MM.1S (cell line): ENCODE data around the gene VEGFC.

ENCODE experiments used
- EZH2 ChIP-seq: fragments of 300-600 bp; sonication (generic); optimal IDR thresholded peaks from 2 replicates; pipeline ENCODE3; 2017; ENCODE audit warnings: low read depth, mild to moderate bottlenecking, antibody characterized with exemption, low read length, mixed read lengths
- EZH2phosphoT487 ChIP-seq: fragments of 300-600 bp; sonication (generic); IDR thresholded peaks from 2 replicates; pipeline ENCODE4 v1.6.1; 2018; ENCODE audit warnings: antibody characterized with exemption, low read length
- TF ChIP-seq, protein P1 (sequence below): fragments of 300-600 bp; sonication (generic); IDR thresholded peaks from 2 replicates; pipeline ENCODE4 v1.5.1; 2016; ENCODE audit warnings: antibody characterized with exemption, low read length, mixed read lengths

DNA sequence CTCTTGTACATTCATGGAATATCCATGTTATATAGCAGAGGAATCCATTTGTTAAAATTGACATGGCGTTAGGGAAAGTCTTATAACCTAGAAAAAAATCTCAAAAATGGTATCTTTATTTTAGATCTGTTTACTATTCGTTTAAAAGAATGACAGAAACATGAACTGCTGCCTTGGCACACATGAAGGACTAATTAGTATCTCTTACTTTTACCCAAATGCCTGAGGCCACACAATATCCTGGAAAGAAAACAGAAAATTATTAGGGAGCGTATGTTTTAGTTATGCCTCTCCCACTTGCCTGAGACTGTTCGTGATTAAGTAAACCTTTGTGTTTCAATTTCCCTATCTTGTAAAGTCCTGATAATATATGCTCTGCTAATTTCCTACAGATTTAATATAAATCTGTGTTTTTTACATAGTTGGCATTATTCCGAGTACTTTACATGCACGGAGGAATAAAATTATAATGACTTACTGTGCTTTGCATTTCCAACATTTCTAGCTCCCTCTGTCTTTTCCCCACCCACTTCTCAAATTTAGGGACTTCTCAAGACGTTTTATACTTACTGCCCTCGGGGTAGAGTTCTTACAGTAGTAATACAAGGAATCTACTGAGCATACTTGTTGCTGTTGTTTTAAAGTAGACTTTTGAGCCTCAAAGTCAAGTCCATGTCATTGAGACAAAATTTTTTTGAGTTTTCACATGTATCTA is 147.3 kb downstream of the VEGFC start:
- TF ChIP-seq, protein P1, sequence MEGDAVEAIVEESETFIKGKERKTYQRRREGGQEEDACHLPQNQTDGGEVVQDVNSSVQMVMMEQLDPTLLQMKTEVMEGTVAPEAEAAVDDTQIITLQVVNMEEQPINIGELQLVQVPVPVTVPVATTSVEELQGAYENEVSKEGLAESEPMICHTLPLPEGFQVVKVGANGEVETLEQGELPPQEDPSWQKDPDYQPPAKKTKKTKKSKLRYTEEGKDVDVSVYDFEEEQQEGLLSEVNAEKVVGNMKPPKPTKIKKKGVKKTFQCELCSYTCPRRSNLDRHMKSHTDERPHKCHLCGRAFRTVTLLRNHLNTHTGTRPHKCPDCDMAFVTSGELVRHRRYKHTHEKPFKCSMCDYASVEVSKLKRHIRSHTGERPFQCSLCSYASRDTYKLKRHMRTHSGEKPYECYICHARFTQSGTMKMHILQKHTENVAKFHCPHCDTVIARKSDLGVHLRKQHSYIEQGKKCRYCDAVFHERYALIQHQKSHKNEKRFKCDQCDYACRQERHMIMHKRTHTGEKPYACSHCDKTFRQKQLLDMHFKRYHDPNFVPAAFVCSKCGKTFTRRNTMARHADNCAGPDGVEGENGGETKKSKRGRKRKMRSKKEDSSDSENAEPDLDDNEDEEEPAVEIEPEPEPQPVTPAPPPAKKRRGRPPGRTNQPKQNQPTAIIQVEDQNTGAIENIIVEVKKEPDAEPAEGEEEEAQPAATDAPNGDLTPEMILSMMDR: no peak
- TF ChIP-seq EZH2phosphoT487: no peak
- no peak for TF ChIP-seq EZH2
